Measurements from ENCODE around the gene THADA.

- TF ChIP-seq CTCF (IDR thresholded peaks at IDR 0.05): no peak
- no peak for TF ChIP-seq POLR2A (IDR thresholded peaks at IDR 0.05)
Measured at GRCh38 chr2:43201497-43201896, 394.3 kb downstream of the THADA start.
